Globus pallidus (tissue), 1 donor: ENCODE data around the gene C2CD4D.
"Not testable (repeated sequence)": the region's sequence is repeated elsewhere in the genome, so short reads cannot be mapped to it uniquely, and the experiment has no call there.

Experiments used
- DNase-seq: peaks from one replicate; pipeline ENCODE4 v3.0.0-alpha.2; 2015; ENCODE audit warnings: low spot score

C2CD4D gene

GRCh38 chr1:151858886-151859665 is 19.5 kb upstream of the C2CD4D start:
- no peak for DNase-seq

GRCh38 chr1:151858030-151858746 is 18.6 kb upstream of the C2CD4D start:
- DNase-seq, result no peak

GRCh38 chr1:151855933-151856332 is 16.3 kb upstream of the C2CD4D start:
- no peak for DNase-seq

GRCh38 chr1:151855516-151855915 is 15.9 kb upstream of the C2CD4D start:
- DNase-seq, result not testable (repeated sequence)

- DNase-seq, result no peak
Measured at GRCh38 chr1:151854658-151855057, 15.0 kb upstream of the C2CD4D start.

GRCh38 chr1:151853411-151853943 is 13.9 kb upstream of the C2CD4D start, which contains the start of gene THEM5:
TSS of gene THEM5 (minus strand) at chr1:151853712. CDS start at chr1:151853565, 147 bp downstream.
- no peak for DNase-seq

GRCh38 chr1:151852733-151853132 is 13.1 kb upstream of the C2CD4D start:
- DNase-seq, result no peak

- DNase-seq, result no peak
Measured at GRCh38 chr1:151851886-151852285, 12.3 kb upstream of the C2CD4D start.

- DNase-seq, result no peak
Measured at GRCh38 chr1:151849871-151850270, 10.3 kb upstream of the C2CD4D start.

GRCh38 chr1:151849126-151849525 is 9.5 kb upstream of the C2CD4D start:
- no peak for DNase-seq

GRCh38 chr1:151847867-151848596 is 8.4 kb upstream of the C2CD4D start:
- no peak for DNase-seq

- no peak for DNase-seq
Measured at GRCh38 chr1:151846686-151847237, 7.1 kb upstream of the C2CD4D start.

GRCh38 chr1:151846062-151846568 is 6.5 kb upstream of the C2CD4D start:
- DNase-seq, result no peak

- DNase-seq, result no peak
Measured at GRCh38 chr1:151843398-151843797, 3.8 kb upstream of the C2CD4D start.

GRCh38 chr1:151841141-151841540 is 1.5 kb upstream of the C2CD4D start:
- DNase-seq, result peak; percentile 39

- no peak for DNase-seq
Measured at GRCh38 chr1:151840421-151840820, 801 bp upstream of the C2CD4D start.

GRCh38 chr1:151839082-151839412 is 573 bp downstream of the C2CD4D start:
- no peak for DNase-seq

- DNase-seq, result no peak
Measured at GRCh38 chr1:151838222-151839081, 1.2 kb downstream of the C2CD4D start.

- no peak for DNase-seq
Measured at GRCh38 chr1:151837884-151838221, 1.8 kb downstream of the C2CD4D start.

- DNase-seq, result no peak
Measured at GRCh38 chr1:151837197-151837596, 2.4 kb downstream of the C2CD4D start.

GRCh38 chr1:151835596-151835995 is 4.0 kb downstream of the C2CD4D start:
- no peak for DNase-seq
